DOHH2 (cell line): ENCODE data around the gene OR6C70.
"Not testable (repeated sequence)": the region's sequence is repeated elsewhere in the genome, so short reads cannot be mapped to it uniquely, and the experiment has no call there.

ENCODE experiments used
- H3F3A ChIP-seq: fragments of 200-600 bp; sonication (generic), shearing (Covaris generic); 2 replicates; pipeline ENCODE4 v1.6.0; 2016; ENCODE audit warnings: antibody characterized with exemption, mild to moderate bottlenecking; ENCODE audit not compliant: control insufficient read depth, insufficient read depth
- H3K27ac ChIP-seq: fragments of 200-600 bp; sonication (generic); 2 replicates; pipeline ENCODE4 v1.5.1; 2014; ENCODE audit warnings: low read depth, mild to moderate bottlenecking, low read length, moderate library complexity
- H3K27me3 ChIP-seq: fragments of 200-600 bp; sonication (generic); 2 replicates; pipeline ENCODE4 v1.6.1; 2014; ENCODE audit warnings: mild to moderate bottlenecking, low read length, mixed read lengths; ENCODE audit not compliant: control insufficient read depth
- H3K36me3 ChIP-seq: fragments of 200-600 bp; sonication (generic); 2 replicates; pipeline ENCODE4 v1.6.1; 2014; ENCODE audit warnings: mild to moderate bottlenecking, low read length, moderate library complexity, mixed read lengths; ENCODE audit not compliant: control insufficient read depth
- H3K4me1 ChIP-seq: fragments of 200-600 bp; sonication (generic); 2 replicates; pipeline ENCODE4 v1.6.1; 2014; ENCODE audit warnings: mild to moderate bottlenecking, low read length, mixed read lengths; ENCODE audit not compliant: control insufficient read depth
- H3K4me2 ChIP-seq: fragments of 200-600 bp; sonication (generic); 2 replicates; pipeline ENCODE4 v1.6.0; 2014; ENCODE audit warnings: mild to moderate bottlenecking, low read length, moderate library complexity
- H3K4me3 ChIP-seq: fragments of 200-600 bp; sonication (generic); 2 replicates; pipeline ENCODE4 v1.5.1; 2014; ENCODE audit warnings: mild to moderate bottlenecking, low read length, mixed read lengths
- H3K79me2 ChIP-seq: fragments of 200-600 bp; sonication (generic); 2 replicates; pipeline ENCODE4 v1.6.1; 2014; ENCODE audit warnings: mild to moderate bottlenecking, low read length, mixed read lengths; ENCODE audit not compliant: control insufficient read depth
- H3K9me2 ChIP-seq: fragments of 200-600 bp; sonication (generic); replicated peaks from 2 replicates; pipeline ENCODE4 v1.6.1; 2014; ENCODE audit warnings: mild to moderate bottlenecking, low read length, mixed read lengths; ENCODE audit not compliant: control insufficient read depth
- H3K9me3 ChIP-seq: fragments of 200-600 bp; sonication (generic); 2 replicates; pipeline ENCODE4 v1.6.1; 2014; ENCODE audit warnings: antibody characterized with exemption, low read length, mixed read lengths; ENCODE audit not compliant: control insufficient read depth, insufficient read depth
- H4K20me1 ChIP-seq: fragments of 200-600 bp; sonication (generic); 2 replicates; pipeline ENCODE4 v1.6.0; 2014; ENCODE audit warnings: low read depth, mild to moderate bottlenecking, antibody characterized with exemption, low read length, moderate library complexity; ENCODE audit not compliant: control insufficient read depth, insufficient read depth
- EZH2phosphoT487 ChIP-seq: fragments of 200-600 bp; sonication (generic); IDR thresholded peaks from 2 replicates; pipeline ENCODE4 v1.6.1; 2017; ENCODE audit warnings: borderline replicate concordance, mild to moderate bottlenecking, antibody characterized with exemption, low read length, moderate library complexity, mixed read lengths
- TF ChIP-seq, protein P1 (sequence below): fragments of 200-600 bp; sonication (generic); IDR thresholded peaks from one replicate; pipeline ENCODE4 v1.5.1; 2014; ENCODE audit warnings: antibody characterized with exemption, mild to moderate bottlenecking, low read depth, low read length; ENCODE audit not compliant: poor library complexity, severe bottlenecking

The OR6C70 gene

DNA sequence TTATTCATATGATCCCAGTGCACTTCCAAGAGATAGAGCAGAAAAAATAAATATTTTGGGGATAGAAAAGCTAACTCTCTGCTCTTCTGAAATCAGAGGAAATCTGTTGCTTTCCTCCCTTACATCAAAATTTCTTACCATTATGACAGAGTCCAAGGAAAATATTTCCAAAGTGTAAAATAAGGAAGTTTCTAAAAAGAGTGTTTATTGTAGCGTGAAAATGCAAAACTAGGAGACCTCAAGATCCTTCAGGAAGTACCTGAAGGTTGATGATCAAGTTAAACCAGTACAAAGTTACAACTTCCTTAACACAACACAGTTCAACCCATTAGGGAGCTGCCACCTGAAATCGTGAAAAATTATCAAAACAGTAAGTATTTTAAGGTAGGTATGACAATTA is 26.2 kb downstream of the OR6C70 start, which contains the start of gene OR6C2:
Gene OR6C2 (plus strand): TSS at position 301 of the 400 bp plus-strand sequence. CDS start 8,138 bp downstream, outside the sequence.
- Histone ChIP-seq H3K27me3 (no peaks in the 10 kb centered on the region), H3K27ac (no peak within 1 kb of the TSS), H4K20me1 (no peaks in the 10 kb centered on the region), H3K79me2 (no peaks in the 10 kb centered on the region), H3K9me2 (no peaks in the 10 kb centered on the region), H3K36me3 (no peaks in the 10 kb centered on the region), H3F3A (no peaks in the 10 kb centered on the region), H3K4me1 (peaks cover 33% of the 10 kb centered on the region), H3K9me3 (no peaks in the 10 kb centered on the region), H3K4me2 (peak within 1 kb of the TSS; percentile 8; the same call in 1 of the 2 replicates), H3K4me3 (no peak within 1 kb of the TSS)
- no peak for TF ChIP-seq EZH2phosphoT487
- TF ChIP-seq, protein P1, sequence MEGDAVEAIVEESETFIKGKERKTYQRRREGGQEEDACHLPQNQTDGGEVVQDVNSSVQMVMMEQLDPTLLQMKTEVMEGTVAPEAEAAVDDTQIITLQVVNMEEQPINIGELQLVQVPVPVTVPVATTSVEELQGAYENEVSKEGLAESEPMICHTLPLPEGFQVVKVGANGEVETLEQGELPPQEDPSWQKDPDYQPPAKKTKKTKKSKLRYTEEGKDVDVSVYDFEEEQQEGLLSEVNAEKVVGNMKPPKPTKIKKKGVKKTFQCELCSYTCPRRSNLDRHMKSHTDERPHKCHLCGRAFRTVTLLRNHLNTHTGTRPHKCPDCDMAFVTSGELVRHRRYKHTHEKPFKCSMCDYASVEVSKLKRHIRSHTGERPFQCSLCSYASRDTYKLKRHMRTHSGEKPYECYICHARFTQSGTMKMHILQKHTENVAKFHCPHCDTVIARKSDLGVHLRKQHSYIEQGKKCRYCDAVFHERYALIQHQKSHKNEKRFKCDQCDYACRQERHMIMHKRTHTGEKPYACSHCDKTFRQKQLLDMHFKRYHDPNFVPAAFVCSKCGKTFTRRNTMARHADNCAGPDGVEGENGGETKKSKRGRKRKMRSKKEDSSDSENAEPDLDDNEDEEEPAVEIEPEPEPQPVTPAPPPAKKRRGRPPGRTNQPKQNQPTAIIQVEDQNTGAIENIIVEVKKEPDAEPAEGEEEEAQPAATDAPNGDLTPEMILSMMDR = no peak

DNA sequence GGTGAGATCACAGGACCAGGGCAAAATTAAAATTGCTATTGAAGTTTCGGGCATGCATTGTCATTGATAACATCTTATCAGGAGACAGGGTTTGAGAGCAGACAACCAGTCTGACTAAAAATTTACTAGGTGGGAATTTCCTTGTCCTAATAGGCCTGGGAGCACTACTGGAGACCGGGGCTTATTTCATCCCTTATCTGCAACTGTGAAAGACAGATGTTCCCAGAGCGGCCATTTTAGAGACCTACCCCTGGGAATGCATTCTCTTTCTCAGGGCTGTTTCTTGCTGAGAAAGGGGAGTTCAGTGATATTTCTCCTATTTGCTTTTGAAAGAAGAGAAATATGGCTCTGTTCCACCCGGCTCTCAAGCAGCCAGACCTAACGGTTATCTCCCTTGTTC is 28.7 kb downstream of the OR6C70 start:
- H3K9me3 ChIP-seq, H3K79me2 ChIP-seq, H3K36me3 ChIP-seq, H3F3A ChIP-seq, H3K4me2 ChIP-seq, H3K27ac ChIP-seq, H3K9me2 ChIP-seq, H3K4me3 ChIP-seq, H4K20me1 ChIP-seq, H3K27me3 ChIP-seq: not testable (repeated sequence)
- peaks cover 29% of the 10 kb centered on the region for H3K4me1 ChIP-seq

DNA sequence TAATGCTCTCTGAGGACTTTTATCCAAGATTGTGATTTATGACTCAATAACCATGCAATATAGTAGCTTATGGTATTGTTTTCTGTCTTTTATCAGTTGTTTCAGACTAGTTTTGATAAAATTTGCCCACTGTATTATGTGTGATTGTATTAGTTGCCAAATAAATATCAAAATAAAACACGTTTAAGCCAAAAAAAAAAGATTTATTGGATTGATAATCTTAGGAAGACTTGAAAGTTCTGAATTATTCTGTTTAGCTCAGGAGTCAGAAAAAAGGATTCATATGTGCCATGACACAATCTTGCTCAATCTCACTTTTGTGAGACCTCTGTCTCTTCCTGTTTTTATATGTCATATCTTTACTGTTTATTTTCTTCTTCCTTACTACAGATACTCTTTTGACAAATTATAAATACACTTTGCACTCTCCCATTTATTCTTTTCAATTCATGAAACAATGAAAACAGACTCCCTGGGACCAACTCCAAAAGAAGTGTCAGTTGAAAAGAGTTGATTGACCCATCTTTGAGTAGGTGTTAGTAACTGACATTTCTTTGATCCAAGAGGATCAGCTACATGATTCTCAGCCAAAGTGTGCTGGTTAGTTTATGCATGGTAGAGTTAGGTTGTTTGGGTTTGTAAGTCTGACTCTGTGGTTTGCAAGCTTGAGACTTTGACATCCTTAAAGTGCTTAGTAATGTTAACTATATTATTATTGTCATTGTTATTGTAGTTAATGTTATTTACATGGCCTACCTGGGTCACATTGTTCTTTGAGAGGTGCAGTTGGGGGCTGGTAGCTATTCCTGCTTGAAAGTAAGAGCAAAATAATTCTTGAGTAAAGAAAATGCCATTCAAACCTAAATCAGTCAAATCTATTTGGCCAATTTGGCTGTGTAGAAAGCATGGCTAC is 41.4 kb downstream of the OR6C70 start:
- H3F3A ChIP-seq = no peaks in the 10 kb centered on the region; the same call in 1 of the 2 replicates
- TF ChIP-seq, protein P1 = no peak
- TF ChIP-seq EZH2phosphoT487 = no peak
- no peaks in the 10 kb centered on the region for H4K20me1 ChIP-seq
- no peaks in the 10 kb centered on the region for H3K79me2 ChIP-seq
- H3K27ac ChIP-seq = no peak overlapping the region
- H3K36me3 ChIP-seq = no peaks in the 10 kb centered on the region
- 0 out of 2 replicates have a peak, but pooled peaks cover 3% of the 10 kb centered on the region for H3K4me1 ChIP-seq
- H3K4me3 ChIP-seq = no peak overlapping the region
- H3K9me3 ChIP-seq = no peaks in the 10 kb centered on the region
- no peaks in the 10 kb centered on the region for H3K27me3 ChIP-seq
- no peaks in the 10 kb centered on the region for H3K9me2 ChIP-seq
- no peak overlapping the region for H3K4me2 ChIP-seq

DNA sequence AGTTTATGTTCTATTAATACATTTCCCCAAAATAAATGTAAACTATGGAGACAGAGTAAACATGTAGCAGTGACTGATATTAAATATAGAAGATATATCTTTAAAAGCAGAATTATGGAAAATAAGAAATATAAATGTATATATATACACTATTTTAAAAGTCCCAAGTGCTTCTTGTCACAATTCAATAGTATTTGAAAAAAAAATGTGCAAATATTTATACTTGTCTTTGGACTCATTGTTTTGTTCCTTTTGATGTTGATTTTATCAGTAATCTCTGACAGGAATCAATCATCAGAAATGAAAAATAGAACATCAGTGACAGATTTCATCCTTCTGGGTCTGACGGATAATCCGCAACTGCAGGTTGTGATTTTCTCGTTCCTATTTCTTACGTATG is 44.0 kb downstream of the OR6C70 start, which contains the start of gene OR6C76:
Gene OR6C76 (plus strand): TSS at position 301 of the 400 bp plus-strand sequence. CDS start 0 bp downstream, at position 301.
- Histone ChIP-seq H3K9me2 (no peaks in the 10 kb centered on the region), H3K4me3 (no peak within 1 kb of the TSS), H3K27me3 (no peaks in the 10 kb centered on the region), H3K4me2 (no peak within 1 kb of the TSS), H3K9me3 (no peaks in the 10 kb centered on the region), H4K20me1 (no peaks in the 10 kb centered on the region), H3K4me1 (0 out of 2 replicates have a peak, but pooled peaks cover 3% of the 10 kb centered on the region), H3F3A (no peaks in the 10 kb centered on the region; the same call in 1 of the 2 replicates), H3K79me2 (no peaks in the 10 kb centered on the region), H3K36me3 (no peaks in the 10 kb centered on the region), H3K27ac (no peak within 1 kb of the TSS)
- TF ChIP-seq, protein P1 = no peak
- no peak for TF ChIP-seq EZH2phosphoT487
